Endothelial cell of umbilical vein (primary cell): ENCODE data around the gene ALS2. TPM values are rescaled to one million over a fixed set of nuclear protein-coding genes. Genes with fewer than 3 reads are reported as not detected.

Experiments
- BruUV-seq: library from RNA; stranded (reverse); fragments of 400-500 nt; replicated peaks from 2 replicates; lab custom pipeline; 2021; lab: Mats Ljungman, UMichigan
- CTCF ChIA-PET: fragments of 300-600, 350-600 bp; sonication (Branson Sonifier 250); formaldehyde crosslinking; loops from one replicate; lab custom pipeline; 2021; ENCODE audit warnings: antibody characterized with exemption, inconsistent platforms; lab: Charles Lee
- POLR2A ChIA-PET: fragments of 300-600, 350-600 bp; sonication (Branson Sonifier 250); formaldehyde crosslinking; loops from one replicate; lab custom pipeline; 2021; ENCODE audit warnings: antibody characterized with exemption, inconsistent platforms; lab: Charles Lee
- DNase-seq: peaks from one replicate; pipeline ENCODE4 v3.0.0-alpha.2; 2011; ENCODE audit warnings: low read depth, low spot score
- FAIRE-seq: peaks from 2 replicates; lab custom pipeline; 2011; peaks lifted over from hg19 to GRCh38; lab: Jason Lieb, UNC
- H2AFZ ChIP-seq: 2 replicates; pipeline ENCODE4 v1.6.0; 2012; ENCODE audit warnings: low read depth, low read length, control low read depth, inconsistent platforms
- H3K27ac ChIP-seq: 2 replicates; pipeline ENCODE4 v1.5.1; 2011; ENCODE audit warnings: low read depth, mild to moderate bottlenecking, control low read depth, low read length, moderate library complexity; ENCODE audit not compliant: insufficient read depth
- H3K27me3 ChIP-seq, 2 experiments: 2 replicates each; pipeline versions ENCODE4 v1.6.0 to v1.6.1; 2011; ENCODE audit warnings: low read length in 2 of 2, mixed read lengths in 1 of 2; ENCODE audit not compliant: control insufficient read depth in 2 of 2, insufficient read depth in 2 of 2
- H3K36me3 ChIP-seq, 2 experiments: 2 replicates in 1 of 2; 3 replicates in 1 of 2; pipeline ENCODE4 v1.5.1; 2011; ENCODE audit warnings: low read length in 2 of 2, mild to moderate bottlenecking in 1 of 2, moderate library complexity in 1 of 2; ENCODE audit not compliant: control insufficient read depth in 2 of 2, insufficient read depth in 2 of 2; ENCODE audit errors: extremely low read depth in 1 of 2
- H3K4me1 ChIP-seq: 3 replicates; pipeline ENCODE4 v1.5.1; 2011; ENCODE audit warnings: mild to moderate bottlenecking, low read length; ENCODE audit not compliant: control insufficient read depth, insufficient read depth; ENCODE audit errors: extremely low read depth
- H3K4me2 ChIP-seq: 2 replicates; pipeline ENCODE4 v1.6.1; 2011; ENCODE audit warnings: low read length, control low read depth, mixed read lengths; ENCODE audit not compliant: insufficient read depth
- H3K4me3 ChIP-seq, 3 experiments: fragments of 200-600 bp in 1 of 3; sonication (generic), shearing (Covaris generic) in 1 of 3; replicated peaks in 1 of 3; 2 replicates each; pipeline ENCODE4 v1.5.1; 2011 to 2016; ENCODE audit warnings: control low read depth in 3 of 3, low read length in 3 of 3, mild to moderate bottlenecking in 2 of 3, inconsistent platforms in 1 of 3, low read depth in 1 of 3, moderate library complexity in 1 of 3; ENCODE audit not compliant: insufficient read depth in 1 of 3
- H3K79me2 ChIP-seq: 2 replicates; pipeline ENCODE4 v1.6.0; 2012; ENCODE audit warnings: low read length, inconsistent platforms; ENCODE audit not compliant: control insufficient read depth, insufficient read depth
- H3K9ac ChIP-seq: replicated peaks from 2 replicates; pipeline ENCODE3; 2011; ENCODE audit warnings: low read length, control low read depth; ENCODE audit not compliant: insufficient read depth; ENCODE audit errors: extremely low read depth
- H3K9me1 ChIP-seq: replicated peaks from 3 replicates; pipeline ENCODE4 v1.6.0; 2011; ENCODE audit warnings: mild to moderate bottlenecking, low read length; ENCODE audit not compliant: control insufficient read depth, insufficient read depth; ENCODE audit errors: extremely low read depth
- H3K9me3 ChIP-seq: replicated peaks from 2 replicates; pipeline ENCODE4 v1.5.1; 2012; ENCODE audit warnings: low read length, inconsistent platforms; ENCODE audit not compliant: control insufficient read depth, insufficient read depth
- H4K20me1 ChIP-seq: replicated peaks from 2 replicates; pipeline ENCODE3; 2011; ENCODE audit warnings: mild to moderate bottlenecking, low read length; ENCODE audit not compliant: control insufficient read depth, insufficient read depth; ENCODE audit errors: extremely low read depth
- EZH2 ChIP-seq: IDR thresholded peaks from 2 replicates; pipeline ENCODE4 v1.6.1; 2012; ENCODE audit warnings: borderline replicate concordance, low read depth, mild to moderate bottlenecking, moderate library complexity, low read length, inconsistent platforms; ENCODE audit not compliant: severe bottlenecking
- FOS ChIP-seq: IDR thresholded peaks from 2 replicates; pipeline ENCODE4 v1.6.1; 2011; ENCODE audit warnings: mild to moderate bottlenecking, low read length, moderate library complexity, borderline replicate concordance; ENCODE audit not compliant: insufficient read depth
- GATA2 ChIP-seq: IDR thresholded peaks from 2 replicates; pipeline ENCODE4 v1.7.0; 2011; ENCODE audit warnings: low read depth, mild to moderate bottlenecking, moderate library complexity, mixed read lengths, low read length; ENCODE audit not compliant: insufficient read length, insufficient read depth
- JUN ChIP-seq: IDR thresholded peaks from 2 replicates; pipeline ENCODE4 v1.6.1; 2011; ENCODE audit warnings: borderline replicate concordance, low read depth; ENCODE audit not compliant: insufficient read length, insufficient read depth
- MYC ChIP-seq: IDR thresholded peaks from one replicate; pipeline ENCODE4 v1.6.1; 2011; ENCODE audit warnings: mild to moderate bottlenecking, low read depth, low read length
- POLR2A ChIP-seq: IDR thresholded peaks from 2 replicates; pipeline ENCODE4 v1.6.1; 2012; ENCODE audit warnings: low read depth, mild to moderate bottlenecking, control low read depth, low read length
- POLR2AphosphoS5 ChIP-seq: IDR thresholded peaks from 2 replicates; pipeline ENCODE4 v1.6.1; 2012; ENCODE audit warnings: low read depth, mild to moderate bottlenecking, control low read depth, low read length, moderate library complexity; ENCODE audit not compliant: insufficient read depth
- dilution Hi-C: fragments of 300-500 bp; cut with MboI; formaldehyde crosslinking; loops from one replicate; pipeline ENCODE4 v1.15.0; 2019; ENCODE audit warnings: low sequenced_read_pairs; ENCODE audit not compliant: extremely low pct_ligation_motif_present
- intact Hi-C: fragments of 100-400 bp; cut with micrococcal nuclease; formaldehyde crosslinking; loops from one replicate; pipeline ENCODE4 v1.10.0; 2022
- polyA plus RNA-seq, 4 experiments: library from polyadenylated mRNA; depleted of rRNA in 3 of 4; stranded (reverse) in 3 of 4; unstranded in 1 of 4; fragments of >200 nt; gene quantifications; 2 replicates each; pipeline versions ENCODE4 v1.2.1 to v1.2.3, GENCODE V29; 2011 to 2012; ENCODE audit warnings: missing spikeins in 1 of 4
- total RNA-seq: library from RNA; stranded (reverse); gene quantifications from 2 replicates; pipeline ENCODE4 v1.2.3, GENCODE V29; 2021
- TF ChIP-seq, protein P1 (sequence below), 2 donors: IDR thresholded peaks; 1 replicate in 1 of 2; 2 replicates in 1 of 2; pipeline ENCODE4 v1.5.1; 2011; ENCODE audit warnings: low read length in 2 of 2, mild to moderate bottlenecking in 2 of 2, moderate library complexity in 2 of 2, control low read depth in 1 of 2, inconsistent platforms in 1 of 2, low read depth in 1 of 2; ENCODE audit not compliant: insufficient read depth in 1 of 2; ENCODE audit errors: extremely low read depth in 1 of 2
- TF ChIP-seq, protein P2 (sequence below): IDR thresholded peaks from 2 replicates; pipeline ENCODE4 v1.6.1; 2011; ENCODE audit not compliant: insufficient read depth, insufficient read length

The ALS2 gene
- total and polyA plus RNA-seq, 2 donors (not counting 3 experiments of a cell fraction or from before 2014, with no cell fraction given), result 13.1 to 36.1 TPM

DNA sequence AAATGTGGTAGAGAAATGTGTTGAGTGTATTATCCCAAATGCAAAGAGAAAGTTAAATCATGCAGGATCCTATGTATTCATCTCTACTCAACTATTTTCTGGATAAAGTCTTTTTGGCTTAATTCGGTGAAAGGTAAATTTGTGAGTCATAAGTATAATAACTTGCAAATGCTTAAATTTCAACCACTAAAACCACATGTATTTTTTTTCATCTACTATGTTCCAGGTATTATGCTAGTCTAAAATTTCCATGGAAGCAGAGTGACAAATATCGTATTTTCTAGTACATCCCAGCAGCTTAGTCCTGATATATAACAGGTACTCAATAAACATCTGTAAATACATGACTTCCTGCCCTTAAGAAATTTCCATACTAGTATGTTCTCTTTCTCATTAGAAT lies 6.2 kb downstream of the ALS2 start:
- Histone ChIP-seq H3K4me3 (no peak overlapping the region), H2AFZ (no peak overlapping the region), H3K4me2 (no peak overlapping the region), H3K36me3 (no peaks in the 10 kb centered on the region), H3K4me1 (peaks cover 28% of the 10 kb centered on the region), H3K9me1 (no peaks in the 10 kb centered on the region), H3K27me3 (no peaks in the 10 kb centered on the region), H3K27ac (no peak overlapping the region), H3K9ac (no peak overlapping the region), H3K79me2 (peaks cover 80% of the 10 kb centered on the region), H4K20me1 (no peaks in the 10 kb centered on the region), H3K9me3 (no peaks in the 10 kb centered on the region)
- DNase-seq, result no peak
- BruUV-seq, result no TSS peak
- no peak for TF ChIP-seq MYC
- TF ChIP-seq EZH2, result no peak
- TF ChIP-seq JUN, result no peak
- TF ChIP-seq POLR2A, result no peak
- TF ChIP-seq, protein P1, sequence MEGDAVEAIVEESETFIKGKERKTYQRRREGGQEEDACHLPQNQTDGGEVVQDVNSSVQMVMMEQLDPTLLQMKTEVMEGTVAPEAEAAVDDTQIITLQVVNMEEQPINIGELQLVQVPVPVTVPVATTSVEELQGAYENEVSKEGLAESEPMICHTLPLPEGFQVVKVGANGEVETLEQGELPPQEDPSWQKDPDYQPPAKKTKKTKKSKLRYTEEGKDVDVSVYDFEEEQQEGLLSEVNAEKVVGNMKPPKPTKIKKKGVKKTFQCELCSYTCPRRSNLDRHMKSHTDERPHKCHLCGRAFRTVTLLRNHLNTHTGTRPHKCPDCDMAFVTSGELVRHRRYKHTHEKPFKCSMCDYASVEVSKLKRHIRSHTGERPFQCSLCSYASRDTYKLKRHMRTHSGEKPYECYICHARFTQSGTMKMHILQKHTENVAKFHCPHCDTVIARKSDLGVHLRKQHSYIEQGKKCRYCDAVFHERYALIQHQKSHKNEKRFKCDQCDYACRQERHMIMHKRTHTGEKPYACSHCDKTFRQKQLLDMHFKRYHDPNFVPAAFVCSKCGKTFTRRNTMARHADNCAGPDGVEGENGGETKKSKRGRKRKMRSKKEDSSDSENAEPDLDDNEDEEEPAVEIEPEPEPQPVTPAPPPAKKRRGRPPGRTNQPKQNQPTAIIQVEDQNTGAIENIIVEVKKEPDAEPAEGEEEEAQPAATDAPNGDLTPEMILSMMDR (IDR thresholded peaks at IDR 0.05; ENCODE audit: extremely low read depth in 1 of 2, insufficient read depth in 1 of 2, low read depth in 1 of 2, low read length in 2 of 2), result no peak
- TF ChIP-seq POLR2AphosphoS5, result no peak
- no peak for TF ChIP-seq GATA2
- TF ChIP-seq, protein P2, sequence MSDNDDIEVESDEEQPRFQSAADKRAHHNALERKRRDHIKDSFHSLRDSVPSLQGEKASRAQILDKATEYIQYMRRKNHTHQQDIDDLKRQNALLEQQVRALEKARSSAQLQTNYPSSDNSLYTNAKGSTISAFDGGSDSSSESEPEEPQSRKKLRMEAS, result no peak
- TF ChIP-seq FOS, result no peak
- CTCF ChIA-PET, result no interaction called here
- no peak for FAIRE-seq
- dilution Hi-C loops, result no loop called here
- intact Hi-C loops, result no loop called here
- POLR2A ChIA-PET, result no interaction called here
